OCI-LY1 (cell line): ENCODE results near the gene PHLPP1.

ENCODE experiments used
- H2AFZ ChIP-seq: fragments of 200-600 bp; sonication (generic), shearing (Covaris generic); 2 replicates; pipeline ENCODE4 v1.6.0; 2014; ENCODE audit warnings: antibody characterized with exemption, mild to moderate bottlenecking, low read length
- H3F3A ChIP-seq: fragments of 200-600 bp; sonication (generic), shearing (Covaris generic); 2 replicates; pipeline ENCODE4 v1.6.0; 2014; ENCODE audit warnings: mild to moderate bottlenecking, antibody characterized with exemption, low read length, moderate library complexity; ENCODE audit not compliant: insufficient read depth
- H3K27ac ChIP-seq: fragments of 200-600 bp; sonication (generic); 2 replicates; pipeline ENCODE4 v1.5.1; 2014; ENCODE audit warnings: low read length, mixed run types, mild to moderate bottlenecking, low read depth; ENCODE audit not compliant: poor library complexity, severe bottlenecking
- H3K27me3 ChIP-seq: fragments of 200-600 bp; sonication (generic); 2 replicates; pipeline ENCODE4 v1.6.0; 2014; ENCODE audit warnings: antibody characterized with exemption, mild to moderate bottlenecking, low read length, moderate library complexity; ENCODE audit not compliant: insufficient read depth
- H3K36me3 ChIP-seq: fragments of 200-600 bp; sonication (generic); 2 replicates; pipeline ENCODE4 v1.6.1; 2014; ENCODE audit warnings: mild to moderate bottlenecking, antibody characterized with exemption, low read length, moderate library complexity, mixed read lengths; ENCODE audit not compliant: insufficient read depth
- H3K4me1 ChIP-seq: fragments of 200-600 bp; sonication (generic); 2 replicates; pipeline ENCODE4 v1.5.1; 2014; ENCODE audit warnings: mild to moderate bottlenecking, low read length, moderate library complexity; ENCODE audit not compliant: insufficient read depth, severe bottlenecking
- H3K4me2 ChIP-seq: fragments of 200-600 bp; sonication (generic), shearing (Covaris generic); 2 replicates; pipeline ENCODE4 v1.6.1; 2014; ENCODE audit warnings: low read length
- H3K4me3 ChIP-seq: fragments of 200-600 bp; sonication (generic); 2 replicates; pipeline ENCODE4 v1.5.1; 2014; ENCODE audit warnings: low read length, low read depth, mild to moderate bottlenecking, mixed read lengths; ENCODE audit not compliant: poor library complexity, severe bottlenecking
- H3K79me2 ChIP-seq: fragments of 200-600 bp; shearing (Covaris generic); 2 replicates; pipeline ENCODE4 v1.6.1; 2016; ENCODE audit warnings: mixed run types, low read length, mixed read lengths; ENCODE audit not compliant: insufficient read depth
- H3K9ac ChIP-seq: fragments of 200-600 bp; sonication (generic), shearing (Covaris generic); 2 replicates; pipeline ENCODE4 v1.6.1; 2014; ENCODE audit warnings: mild to moderate bottlenecking, low read length, mixed read lengths
- H3K9me2 ChIP-seq: fragments of 200-600 bp; sonication (generic), shearing (Covaris generic); 2 replicates; pipeline ENCODE4 v1.6.1; 2014; ENCODE audit warnings: low read depth, mild to moderate bottlenecking, low read length, mixed read lengths
- H3K9me3 ChIP-seq: fragments of 200-600 bp; shearing (Covaris generic); 2 replicates; pipeline ENCODE4 v1.6.1; 2014; ENCODE audit warnings: low read length, mixed read lengths
- H4K20me1 ChIP-seq: fragments of 200-600 bp; sonication (generic), shearing (Covaris generic); 2 replicates; pipeline ENCODE4 v1.6.0; 2016; ENCODE audit warnings: mild to moderate bottlenecking, low read length; ENCODE audit not compliant: insufficient read depth
- EZH2 ChIP-seq: fragments of 200-600 bp; sonication (generic), shearing (Covaris generic); IDR thresholded peaks from 2 replicates; pipeline ENCODE4 v1.8.0; 2017; ENCODE audit warnings: borderline replicate concordance, mixed run types, mild to moderate bottlenecking, antibody characterized with exemption, low read length, moderate library complexity, mixed read lengths
- TF ChIP-seq, protein P1 (sequence below): fragments of 200-600 bp; sonication (generic), shearing (Covaris generic); IDR thresholded peaks from 2 replicates; pipeline ENCODE4 v1.5.1; 2017; ENCODE audit warnings: mild to moderate bottlenecking, antibody characterized with exemption, low read length, moderate library complexity, mixed read lengths

Gene PHLPP1

DNA sequence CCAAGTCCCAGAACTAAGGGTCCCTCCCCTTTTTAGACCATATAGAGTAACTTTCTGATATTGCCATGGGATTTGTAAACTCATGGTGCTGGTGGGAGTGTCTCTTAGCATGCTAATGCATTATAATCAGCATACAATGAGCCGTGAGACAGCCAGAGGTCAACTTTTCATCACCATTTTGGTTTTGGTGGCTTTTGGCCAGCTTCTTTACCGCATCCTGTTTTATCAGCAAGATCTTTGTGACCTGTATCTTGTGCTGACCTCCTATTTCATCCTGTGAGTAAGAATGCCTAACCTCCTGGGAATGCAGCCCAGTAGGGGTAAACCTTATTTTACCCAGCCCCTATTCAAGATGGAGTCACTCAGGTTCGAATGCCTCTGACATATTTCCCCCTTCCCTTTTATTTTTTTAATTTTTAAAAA is 148.2 kb downstream of the PHLPP1 start:
- H3K9me3 ChIP-seq, result no peaks in the 10 kb centered on the region
- H3K4me1 ChIP-seq, result no peaks in the 10 kb centered on the region
- TF ChIP-seq, protein P1, sequence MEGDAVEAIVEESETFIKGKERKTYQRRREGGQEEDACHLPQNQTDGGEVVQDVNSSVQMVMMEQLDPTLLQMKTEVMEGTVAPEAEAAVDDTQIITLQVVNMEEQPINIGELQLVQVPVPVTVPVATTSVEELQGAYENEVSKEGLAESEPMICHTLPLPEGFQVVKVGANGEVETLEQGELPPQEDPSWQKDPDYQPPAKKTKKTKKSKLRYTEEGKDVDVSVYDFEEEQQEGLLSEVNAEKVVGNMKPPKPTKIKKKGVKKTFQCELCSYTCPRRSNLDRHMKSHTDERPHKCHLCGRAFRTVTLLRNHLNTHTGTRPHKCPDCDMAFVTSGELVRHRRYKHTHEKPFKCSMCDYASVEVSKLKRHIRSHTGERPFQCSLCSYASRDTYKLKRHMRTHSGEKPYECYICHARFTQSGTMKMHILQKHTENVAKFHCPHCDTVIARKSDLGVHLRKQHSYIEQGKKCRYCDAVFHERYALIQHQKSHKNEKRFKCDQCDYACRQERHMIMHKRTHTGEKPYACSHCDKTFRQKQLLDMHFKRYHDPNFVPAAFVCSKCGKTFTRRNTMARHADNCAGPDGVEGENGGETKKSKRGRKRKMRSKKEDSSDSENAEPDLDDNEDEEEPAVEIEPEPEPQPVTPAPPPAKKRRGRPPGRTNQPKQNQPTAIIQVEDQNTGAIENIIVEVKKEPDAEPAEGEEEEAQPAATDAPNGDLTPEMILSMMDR, result no peak
- no peak for TF ChIP-seq EZH2
- no peaks in the 10 kb centered on the region for H3K9me2 ChIP-seq
- no peak overlapping the region for H3K4me3 ChIP-seq
- H3F3A ChIP-seq, result no peaks in the 10 kb centered on the region
- H2AFZ ChIP-seq, result no peak overlapping the region
- H3K27ac ChIP-seq, result no peak overlapping the region
- no peak overlapping the region for H3K4me2 ChIP-seq
- no peaks in the 10 kb centered on the region for H3K79me2 ChIP-seq
- H4K20me1 ChIP-seq, result no peaks in the 10 kb centered on the region
- H3K36me3 ChIP-seq, result no peaks in the 10 kb centered on the region
- no peaks in the 10 kb centered on the region for H3K27me3 ChIP-seq
- no peak overlapping the region for H3K9ac ChIP-seq

DNA sequence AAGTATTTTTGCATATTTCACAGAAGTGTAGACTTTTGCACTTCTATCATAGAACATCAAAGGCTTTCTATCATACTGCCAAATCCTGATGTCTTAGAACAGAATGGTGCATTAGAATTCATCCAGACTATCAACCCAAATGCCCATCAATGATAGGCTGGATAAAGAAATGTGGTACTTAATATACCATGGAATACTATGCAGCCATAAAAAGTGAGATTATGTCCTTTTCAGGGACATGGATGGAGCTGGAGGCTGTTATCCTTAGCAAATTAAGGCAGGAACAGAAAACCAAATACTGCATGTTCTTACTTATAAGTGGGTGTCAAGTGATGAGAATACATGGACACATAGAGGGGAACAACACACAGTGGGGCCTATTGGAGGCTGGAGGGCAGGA is 150.2 kb downstream of the PHLPP1 start:
- no peaks in the 10 kb centered on the region for H3K9me3 ChIP-seq
- no peak overlapping the region for H3K4me3 ChIP-seq
- H3K4me1 ChIP-seq, result peaks cover 16% of the 10 kb centered on the region
- H3F3A ChIP-seq, result no peaks in the 10 kb centered on the region
- no peaks in the 10 kb centered on the region for H3K9me2 ChIP-seq
- H3K79me2 ChIP-seq, result no peaks in the 10 kb centered on the region
- no peaks in the 10 kb centered on the region for H3K27me3 ChIP-seq
- H3K27ac ChIP-seq, result no peak overlapping the region
- H3K4me2 ChIP-seq, result no peak overlapping the region
- no peak overlapping the region for H3K9ac ChIP-seq
- no peaks in the 10 kb centered on the region for H3K36me3 ChIP-seq
- no peaks in the 10 kb centered on the region for H4K20me1 ChIP-seq
- H2AFZ ChIP-seq, result no peak overlapping the region
- TF ChIP-seq, protein P1, result no peak
- no peak for TF ChIP-seq EZH2

DNA sequence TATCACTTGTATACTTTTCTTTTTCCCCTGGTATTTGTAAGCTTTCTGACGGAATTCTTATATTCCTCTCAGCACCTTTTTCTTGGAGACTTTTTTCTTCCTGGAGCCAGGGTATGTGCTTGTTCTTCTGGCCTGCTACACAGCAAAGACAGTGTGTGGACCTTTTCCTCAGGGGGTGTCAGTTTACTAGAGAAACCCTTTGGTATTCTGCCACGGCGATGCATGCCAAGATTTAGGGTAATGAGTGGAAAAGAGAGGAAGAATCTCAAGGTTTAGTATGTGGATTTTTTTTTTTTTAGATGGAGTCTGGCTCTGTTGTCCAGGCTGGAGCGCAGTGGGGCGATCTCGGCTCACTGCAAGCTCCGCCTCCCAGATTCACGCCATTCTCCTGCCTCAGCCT is 152.2 kb downstream of the PHLPP1 start:
- no peaks in the 10 kb centered on the region for H4K20me1 ChIP-seq
- H2AFZ ChIP-seq, result no peak overlapping the region
- no peak overlapping the region for H3K4me2 ChIP-seq
- no peaks in the 10 kb centered on the region for H3K9me2 ChIP-seq
- H3K9me3 ChIP-seq, result no peaks in the 10 kb centered on the region
- no peak overlapping the region for H3K9ac ChIP-seq
- H3K27me3 ChIP-seq, result no peaks in the 10 kb centered on the region
- no peaks in the 10 kb centered on the region for H3K79me2 ChIP-seq
- no peak overlapping the region for H3K4me3 ChIP-seq
- TF ChIP-seq, protein P1, result no peak
- TF ChIP-seq EZH2, result no peak
- H3K4me1 ChIP-seq, result peaks cover 16% of the 10 kb centered on the region
- no peaks in the 10 kb centered on the region for H3K36me3 ChIP-seq
- no peaks in the 10 kb centered on the region for H3F3A ChIP-seq
- no peak overlapping the region for H3K27ac ChIP-seq
